Stimulated activated CD8-positive, alpha-beta memory T cell treated with anti-CD3 and anti-CD28 coated beads, Interleukin-2, amount 100 ng/mL, for 1 hour (primary cell): ENCODE data around the gene GADL1.

Experiments used
- DNase-seq, 2 donors: peaks; one replicate each; pipeline ENCODE4 v3.0.0-alpha.2; 2020; ENCODE audit warnings: low read depth in 2 of 2

Gene GADL1, protein sequence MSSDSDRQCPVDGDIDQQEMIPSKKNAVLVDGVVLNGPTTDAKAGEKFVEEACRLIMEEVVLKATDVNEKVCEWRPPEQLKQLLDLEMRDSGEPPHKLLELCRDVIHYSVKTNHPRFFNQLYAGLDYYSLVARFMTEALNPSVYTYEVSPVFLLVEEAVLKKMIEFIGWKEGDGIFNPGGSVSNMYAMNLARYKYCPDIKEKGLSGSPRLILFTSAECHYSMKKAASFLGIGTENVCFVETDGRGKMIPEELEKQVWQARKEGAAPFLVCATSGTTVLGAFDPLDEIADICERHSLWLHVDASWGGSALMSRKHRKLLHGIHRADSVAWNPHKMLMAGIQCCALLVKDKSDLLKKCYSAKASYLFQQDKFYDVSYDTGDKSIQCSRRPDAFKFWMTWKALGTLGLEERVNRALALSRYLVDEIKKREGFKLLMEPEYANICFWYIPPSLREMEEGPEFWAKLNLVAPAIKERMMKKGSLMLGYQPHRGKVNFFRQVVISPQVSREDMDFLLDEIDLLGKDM

DNA sequence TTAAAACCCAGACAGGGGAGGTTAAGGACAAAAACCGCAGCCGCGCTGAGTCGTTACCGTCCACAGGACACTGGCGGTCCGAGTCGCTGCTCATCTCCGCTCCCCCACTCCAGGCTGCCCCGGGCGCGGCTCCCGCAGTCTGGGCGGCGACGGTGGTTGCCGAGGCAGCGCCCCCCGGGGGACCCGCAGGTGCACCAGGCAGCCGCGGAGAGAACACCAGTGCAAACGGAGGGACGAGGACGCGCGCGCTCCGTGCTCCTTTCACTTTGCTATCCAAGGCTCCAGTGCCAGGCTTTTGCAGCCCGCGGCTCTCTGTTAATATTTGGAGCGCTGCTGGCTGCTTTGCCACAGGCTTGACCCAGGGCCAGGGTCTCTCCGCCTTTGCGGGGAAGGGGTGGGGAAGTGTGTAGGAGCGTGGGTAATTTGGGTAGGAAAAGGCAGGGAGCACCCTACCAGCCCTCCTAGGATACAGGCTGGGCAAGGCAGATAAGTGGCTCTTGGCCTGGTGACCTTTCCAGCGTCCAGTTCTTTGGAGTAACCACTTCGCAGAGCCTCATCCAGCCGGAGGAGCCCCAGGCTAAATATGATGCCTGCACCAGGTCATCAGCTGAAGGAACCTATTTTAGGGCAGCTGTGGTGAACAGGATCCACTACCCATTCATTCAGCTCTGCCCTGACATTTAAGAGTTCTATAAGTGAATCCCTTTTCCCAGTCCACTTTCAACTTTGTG, at the start of gene GADL1:
Gene GADL1 (minus strand): TSS at position 141 of the 731 bp plus-strand sequence. CDS start 47 bp downstream, at position 94.
- no peak for DNase-seq

GRCh38 chr3:30944124-30944523, 49.7 kb upstream of the GADL1 start:
- DNase-seq: no peak

- no peak for DNase-seq
Observed at GRCh38 chr3:30943206-30943605, 48.7 kb upstream of the GADL1 start.

GRCh38 chr3:30941342-30941741, 46.9 kb upstream of the GADL1 start:
- no peak for DNase-seq

DNA sequence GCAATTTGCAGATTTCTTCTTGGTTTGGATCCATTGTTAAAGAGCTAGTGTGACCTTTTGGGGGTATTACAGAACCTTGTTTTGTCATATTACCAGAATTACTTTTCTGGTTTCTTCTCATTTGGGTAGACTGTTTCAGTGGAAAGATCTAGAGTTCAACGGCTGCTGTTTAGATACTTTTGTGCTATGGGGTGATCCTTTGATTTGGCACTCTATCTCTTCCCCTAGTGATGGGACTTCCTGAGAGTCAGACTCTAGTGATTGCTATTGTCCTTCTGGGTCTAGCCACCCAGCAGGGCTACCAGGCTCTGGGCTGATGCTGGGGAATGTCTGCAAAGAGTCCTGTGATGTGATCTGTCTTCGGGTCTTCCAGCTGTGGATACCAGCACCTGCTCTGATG, 46.3 kb upstream of the GADL1 start:
- DNase-seq: no peak

GRCh38 chr3:30934208-30934550, 39.7 kb upstream of the GADL1 start:
- DNase-seq: no peak

DNA sequence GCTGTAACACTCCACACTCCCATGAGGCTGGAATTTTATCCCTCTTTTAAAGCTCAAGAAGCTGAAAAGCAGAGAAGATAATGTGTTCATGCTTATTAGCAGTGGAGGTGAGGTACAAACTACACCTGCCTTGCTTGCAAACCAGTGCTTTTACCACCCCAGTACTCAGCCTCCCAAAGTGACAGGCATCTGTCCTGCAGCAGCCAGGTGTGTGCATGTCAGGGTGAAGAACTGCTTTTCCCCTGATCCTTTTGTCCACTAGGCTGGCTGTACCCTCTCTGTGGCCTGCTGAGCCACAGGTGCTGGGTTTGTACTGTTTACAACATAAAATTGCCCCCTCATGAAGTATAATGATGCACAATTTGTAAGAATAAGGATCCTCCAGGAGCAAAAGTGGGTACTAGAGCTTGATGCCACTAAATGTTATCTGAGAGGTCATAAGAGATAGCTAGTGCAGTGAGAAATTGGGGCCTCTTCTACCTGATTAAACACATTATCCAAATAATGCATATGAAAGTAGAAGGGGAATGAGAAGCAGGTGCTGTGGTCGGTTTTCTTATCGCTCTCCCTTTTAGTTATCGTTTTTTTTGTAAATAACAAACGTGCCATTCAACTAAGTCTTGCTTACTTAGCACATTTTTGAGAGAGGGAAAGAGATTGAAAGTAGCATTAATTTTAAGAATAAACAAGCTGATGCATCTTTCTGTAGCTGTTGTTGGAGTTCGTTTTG, 39.2 kb upstream of the GADL1 start:
- DNase-seq: no peak

GRCh38 chr3:30932513-30933098, 38.1 kb upstream of the GADL1 start:
- no peak for DNase-seq

GRCh38 chr3:30924763-30925162, 30.3 kb upstream of the GADL1 start:
- no peak for DNase-seq

DNA sequence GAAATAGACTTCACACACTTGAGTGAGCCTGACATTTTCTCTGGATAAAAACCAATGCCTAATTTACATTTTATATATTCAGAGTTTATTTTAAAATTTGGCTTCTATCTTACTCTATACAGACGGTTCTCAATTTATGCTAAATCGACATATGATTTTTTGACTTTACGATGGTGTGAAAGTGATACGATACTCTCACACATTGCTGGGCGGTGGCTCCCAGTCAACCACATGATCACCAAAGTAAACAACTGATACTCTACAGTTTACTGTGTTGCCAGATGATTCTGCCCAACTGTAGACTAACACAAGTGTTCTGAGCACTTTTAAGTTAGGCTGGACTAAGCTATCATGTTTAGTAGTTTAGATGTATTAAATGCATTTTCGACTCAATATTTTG, 25.1 kb upstream of the GADL1 start:
- no peak for DNase-seq

DNA sequence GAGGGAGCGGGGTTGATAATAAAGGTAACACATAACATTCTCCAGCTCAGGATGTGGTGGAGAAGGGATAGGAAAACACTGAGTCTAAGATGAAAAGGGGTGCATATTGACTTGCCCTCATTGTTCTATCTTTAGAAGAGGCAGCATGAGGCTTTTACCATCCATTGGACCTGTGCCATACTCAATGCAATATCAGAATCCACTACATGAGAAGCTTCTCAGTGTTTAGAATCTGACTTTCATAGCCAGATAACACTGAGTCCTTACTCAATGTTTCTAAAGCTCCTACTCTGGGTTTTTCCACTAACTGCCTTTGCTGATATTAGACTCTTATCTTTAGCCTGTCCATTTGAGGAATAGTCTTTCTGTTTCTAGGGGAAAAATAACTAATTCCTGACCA, 24.3 kb upstream of the GADL1 start:
- no peak for DNase-seq

DNA sequence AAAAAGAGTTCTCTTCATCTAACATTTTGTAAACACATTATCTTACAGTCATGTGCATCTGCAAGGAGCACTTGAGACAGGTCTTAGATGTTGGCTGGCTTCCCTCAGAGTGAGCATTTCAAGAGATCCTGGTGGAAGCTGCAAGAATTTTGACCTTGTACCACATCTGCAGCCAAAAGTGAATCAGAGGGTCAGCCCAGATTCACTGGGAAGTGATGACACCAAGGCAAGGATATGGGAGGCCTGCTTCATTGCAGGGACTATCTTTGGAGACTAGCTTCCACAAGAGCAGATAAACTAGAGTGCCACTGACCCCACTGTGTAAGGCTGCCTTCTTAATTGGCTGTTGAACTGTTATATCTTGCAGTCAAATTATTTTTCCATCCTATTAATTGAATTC, 21.3 kb upstream of the GADL1 start:
- DNase-seq: no peak

GRCh38 chr3:30914696-30915095, 20.2 kb upstream of the GADL1 start:
- no peak for DNase-seq

- no peak for DNase-seq
Observed at GRCh38 chr3:30913176-30913575, 18.7 kb upstream of the GADL1 start.

DNA sequence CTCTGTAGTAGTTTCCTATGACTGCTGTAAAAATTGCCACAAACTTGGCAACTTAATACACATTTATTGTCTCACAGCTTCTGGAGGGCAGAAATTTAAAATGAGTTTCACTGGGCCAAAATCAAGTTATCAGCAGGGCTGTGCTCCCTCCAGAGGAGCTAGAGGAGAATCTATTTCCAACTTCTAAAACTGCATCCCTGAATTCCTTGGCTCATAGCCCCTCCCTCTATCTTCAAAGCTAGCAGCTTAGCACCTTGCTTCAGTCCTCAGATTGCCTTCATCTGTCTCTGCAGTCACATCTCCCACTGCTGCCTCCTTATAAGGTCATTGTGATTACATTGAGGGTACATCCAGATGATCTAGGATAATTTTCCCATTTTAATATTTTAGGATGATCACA, 17.8 kb upstream of the GADL1 start:
- DNase-seq: no peak

GRCh38 chr3:30908456-30909037, 14.1 kb upstream of the GADL1 start:
- no peak for DNase-seq

- no peak for DNase-seq
Observed at GRCh38 chr3:30904996-30905395, 10.5 kb upstream of the GADL1 start.

- DNase-seq: no peak
Observed at GRCh38 chr3:30895329-30895728, 868 bp upstream of the GADL1 start.

- DNase-seq: no peak
Observed at GRCh38 chr3:30893678-30894325, 659 bp downstream of the GADL1 start.

DNA sequence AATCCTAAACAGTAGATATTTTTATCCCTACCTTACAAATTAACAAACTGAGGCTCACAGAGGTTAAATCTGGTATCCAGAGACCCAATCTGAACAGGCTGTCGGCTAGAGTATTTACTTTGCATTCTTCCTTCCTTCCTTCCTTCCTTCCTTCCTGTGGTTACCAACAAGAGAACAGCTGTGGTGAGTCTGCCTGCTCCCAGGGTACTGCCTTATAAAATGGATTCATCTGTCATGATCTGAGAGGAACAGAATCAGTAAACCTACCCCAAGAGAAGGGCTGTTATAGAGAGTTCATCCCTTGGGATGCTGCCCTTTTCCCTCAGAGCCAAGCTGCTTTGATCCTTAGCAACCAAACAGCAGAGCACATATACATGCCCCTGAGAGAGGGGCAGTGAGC, 3.6 kb downstream of the GADL1 start:
- DNase-seq: no peak

DNA sequence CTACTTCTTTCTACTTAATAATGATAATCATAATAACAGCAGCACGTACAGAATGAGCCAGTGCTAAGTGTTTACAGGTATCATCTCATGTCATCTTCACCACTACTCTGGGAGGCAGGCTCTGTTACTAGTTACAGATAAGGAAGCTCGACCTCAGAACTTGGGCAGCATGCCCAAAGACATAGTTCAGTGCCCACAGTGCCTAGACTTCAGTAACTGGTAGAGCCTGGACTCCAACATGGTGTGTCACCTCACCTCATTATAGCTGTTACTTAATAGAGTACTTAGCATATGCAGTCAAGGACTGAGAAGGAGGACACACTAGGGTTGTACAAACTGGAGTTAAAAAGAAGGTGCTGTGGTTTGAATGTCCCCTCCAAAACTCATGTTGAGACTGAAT, 7.6 kb downstream of the GADL1 start:
- no peak for DNase-seq
